SK-N-SH treated with all-trans-retinoic acid at 6 μM for 48 hours (cell line): ENCODE results near the gene NLRX1.
A peak's percentile ranks its signal among the peaks of the same experiment; 100 is the strongest.

Experiments
- ATAC-seq: fragments of 200-7000 bp; cut with Tn5 transposase; 3 replicates; pipeline ENCODE4 v1.9.1; 2020; ENCODE audit warnings: mild to moderate bottlenecking, moderate library complexity
- ARNTL ChIP-seq: fragments of 450-650 bp; formaldehyde crosslinking; IDR thresholded peaks from 2 replicates; pipeline ENCODE4 v1.5.0; 2020; ENCODE audit warnings: low read depth, mild to moderate bottlenecking, moderate library complexity, borderline replicate concordance
- BACH2 ChIP-seq: fragments of 250-450 bp; sonication (Bioruptor Pico); IDR thresholded peaks from 2 replicates; pipeline ENCODE4 v1.9.0; 2021; ENCODE audit warnings: mild to moderate bottlenecking, borderline replicate concordance
- CREB5 ChIP-seq: fragments of 250-450 bp; sonication (Bioruptor Pico); IDR thresholded peaks from 2 replicates; pipeline ENCODE4 v1.5.1; 2020; ENCODE audit warnings: low read depth, mild to moderate bottlenecking, moderate library complexity
- CSDC2 ChIP-seq: fragments of 250-450 bp; sonication (Bioruptor Pico); IDR thresholded peaks from 2 replicates; pipeline ENCODE4 v1.5.0; 2020; ENCODE audit warnings: mild to moderate bottlenecking, moderate library complexity
- CSRNP3 ChIP-seq: fragments of 250-450 bp; sonication (Bioruptor Pico); IDR thresholded peaks from 2 replicates; pipeline ENCODE4 v1.5.1; 2021; ENCODE audit warnings: mild to moderate bottlenecking, moderate library complexity
- ESRRG ChIP-seq: fragments of 250-450 bp; sonication (Bioruptor Pico); IDR thresholded peaks from 2 replicates; pipeline ENCODE4 v1.6.1; 2021; ENCODE audit warnings: mild to moderate bottlenecking
- GLIS3 ChIP-seq: fragments of 250-450 bp; sonication (Bioruptor Pico); IDR thresholded peaks from 2 replicates; pipeline ENCODE4 v1.5.0; 2020; ENCODE audit warnings: mild to moderate bottlenecking, moderate library complexity
- ISL1 ChIP-seq: fragments of 250-450 bp; sonication (Bioruptor Pico); IDR thresholded peaks from 2 replicates; pipeline ENCODE4 v2.1.2; 2022; ENCODE audit warnings: mild to moderate bottlenecking, moderate library complexity
- OSR1 ChIP-seq: fragments of 250-450 bp; sonication (Bioruptor Pico); IDR thresholded peaks from 2 replicates; pipeline ENCODE4 v1.8.0; 2022; ENCODE audit warnings: moderate library complexity, mild to moderate bottlenecking, inconsistent platforms
- PATZ1 ChIP-seq: fragments of 250-450 bp; sonication (Bioruptor Pico); IDR thresholded peaks from 2 replicates; pipeline ENCODE4 v1.8.0; 2020; ENCODE audit warnings: mild to moderate bottlenecking, moderate library complexity, borderline replicate concordance
- POU6F1 ChIP-seq: fragments of 250-450 bp; sonication (Bioruptor Pico); IDR thresholded peaks from 2 replicates; pipeline ENCODE4 v1.8.0; 2021; ENCODE audit warnings: low read depth, mild to moderate bottlenecking, moderate library complexity, borderline replicate concordance
- PPARA ChIP-seq: fragments of 250-450 bp; sonication (Bioruptor Pico); IDR thresholded peaks from 2 replicates; pipeline ENCODE4 v1.5.0; 2020; ENCODE audit warnings: mild to moderate bottlenecking, borderline replicate concordance
- SNAI2 ChIP-seq: fragments of 250-450 bp; sonication (Bioruptor Pico); IDR thresholded peaks from 2 replicates; pipeline ENCODE4 v1.5.0; 2020; ENCODE audit warnings: mild to moderate bottlenecking, moderate library complexity
- TCF4 ChIP-seq: fragments of 250-450 bp; sonication (Bioruptor Pico); IDR thresholded peaks from 2 replicates; pipeline ENCODE4 v1.8.0; 2021; ENCODE audit warnings: mild to moderate bottlenecking, moderate library complexity, borderline replicate concordance
- TSHZ2 ChIP-seq: fragments of 250-450 bp; sonication (Bioruptor Pico); IDR thresholded peaks from 2 replicates; pipeline ENCODE4 v1.5.0; 2020; ENCODE audit warnings: mild to moderate bottlenecking, moderate library complexity
- ZC3H10 ChIP-seq: fragments of 250-450 bp; sonication (Bioruptor Pico); IDR thresholded peaks from 2 replicates; pipeline ENCODE4 v1.5.1; 2021; ENCODE audit warnings: mild to moderate bottlenecking, moderate library complexity
- ZFP3 ChIP-seq: fragments of 250-450 bp; sonication (Bioruptor Pico); IDR thresholded peaks from 2 replicates; pipeline ENCODE4 v1.5.0; 2020; ENCODE audit warnings: mild to moderate bottlenecking, moderate library complexity
- ZNF70 ChIP-seq: fragments of 450-650 bp; formaldehyde crosslinking; IDR thresholded peaks from 2 replicates; pipeline ENCODE4 v1.5.0; 2020; ENCODE audit warnings: mild to moderate bottlenecking, moderate library complexity

NLRX1 gene

GRCh38 chr11:119161871-119162270, 6.7 kb upstream of the NLRX1 start:
- ATAC-seq, result no peak

GRCh38 chr11:119166368-119167076, 2.0 kb upstream of the NLRX1 start:
- ATAC-seq, result peak; percentile 59
- TF ChIP-seq OSR1 (CRISPR knock-in tag), result no peak
- TF ChIP-seq CREB5 (CRISPR knock-in tag), result no peak
- no peak for TF ChIP-seq BACH2
- TF ChIP-seq PATZ1 (CRISPR knock-in tag), result no peak
- no peak for TF ChIP-seq PPARA (CRISPR knock-in tag)
- no peak for TF ChIP-seq ZFP3
- no peak for TF ChIP-seq ESRRG (CRISPR knock-in tag)
- no peak for TF ChIP-seq ZC3H10
- TF ChIP-seq GLIS3 (CRISPR knock-in tag), result no peak
- no peak for TF ChIP-seq TSHZ2

More at GRCh38 chr11:119161871-119162270, 6.7 kb upstream of the NLRX1 start:
- TF ChIP-seq POU6F1 (no peak), ZC3H10 (no peak), ZFP3 (no peak), CSRNP3 (CRISPR knock-in tag) (no peak), PPARA (CRISPR knock-in tag) (no peak), OSR1 (CRISPR knock-in tag) (no peak), CSDC2 (CRISPR knock-in tag) (no peak), ARNTL (CRISPR knock-in tag) (no peak), TSHZ2 (no peak), ISL1 (CRISPR knock-in tag) (no peak), GLIS3 (CRISPR knock-in tag) (no peak), SNAI2 (no peak), ESRRG (CRISPR knock-in tag) (no peak), TCF4 (no peak), BACH2 (no peak), ZNF70 (CRISPR knock-in tag) (no peak), CREB5 (CRISPR knock-in tag) (no peak)
